SU-DHL-6 (cell line): ENCODE data around the gene ZNF829.

Experiments used
- H2AFZ ChIP-seq: fragments of 200-600 bp; sonication (generic); 2 replicates; pipeline ENCODE4 v1.6.1; 2014; ENCODE audit warnings: low read depth, mild to moderate bottlenecking, moderate library complexity, mixed read lengths, antibody characterized with exemption, low read length; ENCODE audit not compliant: severe bottlenecking
- H3F3A ChIP-seq: fragments of 200-600 bp; shearing (Covaris generic); 2 replicates; pipeline ENCODE4 v1.6.0; 2016; ENCODE audit warnings: antibody characterized with exemption, mild to moderate bottlenecking; ENCODE audit not compliant: insufficient read depth
- H3K27ac ChIP-seq: fragments of 200-600 bp; sonication (generic); 2 replicates; pipeline ENCODE4 v1.5.1; 2016; ENCODE audit warnings: low read depth, mild to moderate bottlenecking, low read length, moderate library complexity, mixed read lengths
- H3K27me3 ChIP-seq: fragments of 200-600 bp; sonication (generic), shearing (Covaris generic); 2 replicates; pipeline ENCODE4 v1.6.0; 2014; ENCODE audit warnings: mild to moderate bottlenecking, low read length
- H3K36me3 ChIP-seq: fragments of 200-600 bp; sonication (generic); 2 replicates; pipeline ENCODE4 v1.6.1; 2014; ENCODE audit warnings: mild to moderate bottlenecking, low read length, mixed read lengths
- H3K4me2 ChIP-seq: fragments of 300-600, 200-600 bp; shearing (Covaris generic), sonication (generic); 2 replicates; pipeline ENCODE4 v1.6.0; 2014; ENCODE audit warnings: low read length, low read depth, mild to moderate bottlenecking; ENCODE audit not compliant: poor library complexity, severe bottlenecking
- H3K4me3 ChIP-seq: fragments of 200-600 bp; sonication (generic); 2 replicates; pipeline ENCODE4 v1.5.1; 2014; ENCODE audit warnings: antibody characterized with exemption, low read length, mild to moderate bottlenecking, mixed read lengths; ENCODE audit not compliant: insufficient read depth, poor library complexity, severe bottlenecking
- H3K79me2 ChIP-seq: fragments of 200-600 bp; sonication (generic); 2 replicates; pipeline ENCODE4 v1.6.1; 2014; ENCODE audit warnings: mild to moderate bottlenecking, low read length, moderate library complexity; ENCODE audit not compliant: insufficient read depth
- H3K9ac ChIP-seq: fragments of 200-600 bp; sonication (generic); 2 replicates; pipeline ENCODE4 v1.7.0; 2014; ENCODE audit warnings: mild to moderate bottlenecking, low read length
- H3K9me2 ChIP-seq: fragments of 200-600 bp; sonication (generic); replicated peaks from 2 replicates; pipeline ENCODE4 v1.6.1; 2014; ENCODE audit warnings: low read length; ENCODE audit not compliant: insufficient read depth
- H3K9me3 ChIP-seq: fragments of 200-600 bp; sonication (generic); 2 replicates; pipeline ENCODE4 v1.6.1; 2014; ENCODE audit warnings: low read length, mixed read lengths; ENCODE audit not compliant: insufficient read depth
- H4K20me1 ChIP-seq: fragments of 200-600 bp; sonication (generic); 2 replicates; pipeline ENCODE4 v1.6.1; 2014; ENCODE audit warnings: low read depth, mild to moderate bottlenecking, antibody characterized with exemption, low read length, moderate library complexity, mixed read lengths
- CTCF ChIP-seq: fragments of 200-600 bp; sonication (generic); IDR thresholded peaks from one replicate; pipeline ENCODE4 v1.5.1; 2017; ENCODE audit warnings: antibody characterized with exemption, mild to moderate bottlenecking, low read length, moderate library complexity; ENCODE audit not compliant: insufficient read depth, poor library complexity, severe bottlenecking
- EZH2phosphoT487 ChIP-seq: fragments of 200-600 bp; sonication (generic), shearing (Covaris generic); conservative IDR thresholded peaks from 2 replicates; pipeline ENCODE4 v1.6.1; 2018; ENCODE audit warnings: mild to moderate bottlenecking, antibody characterized with exemption, low read length, moderate library complexity, mixed read lengths

The ZNF829 gene

DNA sequence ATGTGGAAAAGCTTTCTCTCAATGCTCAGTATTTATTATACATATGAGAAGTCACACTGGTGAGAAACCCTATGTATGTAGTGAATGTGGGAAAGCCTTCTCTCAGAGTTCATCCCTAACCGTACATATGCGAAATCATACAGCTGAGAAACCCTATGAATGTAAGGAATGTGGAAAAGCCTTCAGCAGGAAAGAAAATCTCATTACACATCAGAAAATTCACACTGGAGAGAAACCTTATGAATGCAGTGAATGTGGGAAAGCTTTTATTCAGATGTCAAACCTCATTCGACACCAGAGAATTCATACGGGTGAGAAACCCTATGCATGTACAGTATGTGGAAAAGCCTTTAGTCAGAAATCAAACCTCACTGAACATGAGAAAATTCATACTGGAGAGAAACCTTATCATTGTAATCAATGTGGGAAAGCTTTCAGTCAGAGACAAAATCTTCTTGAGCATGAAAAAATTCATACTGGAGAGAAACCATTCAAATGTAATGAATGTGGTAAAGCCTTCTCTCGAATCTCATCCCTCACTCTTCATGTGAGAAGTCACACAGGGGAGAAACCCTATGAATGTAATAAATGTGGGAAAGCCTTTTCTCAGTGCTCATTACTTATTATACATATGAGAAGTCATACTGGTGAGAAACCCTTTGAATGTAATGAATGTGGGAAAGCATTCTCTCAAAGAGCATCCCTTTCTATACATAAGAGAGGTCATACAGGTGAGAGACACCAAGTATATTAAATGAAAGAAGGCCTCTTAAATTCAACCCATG lies 34.4 kb upstream of the ZNF829 start:
- Histone ChIP-seq H3F3A (no peaks in the 10 kb centered on the region), H3K4me3 (no peak overlapping the region), H4K20me1 (no peaks in the 10 kb centered on the region), H2AFZ (no peak overlapping the region), H3K27ac (no peak overlapping the region), H3K79me2 (no peaks in the 10 kb centered on the region), H3K9ac (no peak overlapping the region), H3K9me3 (peaks cover 29% of the 10 kb centered on the region; the same call in 1 of the 2 replicates), H3K4me2 (no peak overlapping the region), H3K36me3 (0 out of 2 replicates have a peak, but pooled peaks cover 4% of the 10 kb centered on the region), H3K9me2 (no peaks in the 10 kb centered on the region), H3K27me3 (no peaks in the 10 kb centered on the region)
- TF ChIP-seq EZH2phosphoT487: no peak
- TF ChIP-seq CTCF: no peak

- no peak for TF ChIP-seq EZH2phosphoT487
- peak; percentile 14 for TF ChIP-seq CTCF
- Histone ChIP-seq H2AFZ (no peak overlapping the region), H3K4me2 (no peak overlapping the region), H4K20me1 (no peaks in the 10 kb centered on the region), H3K9me2 (no peaks in the 10 kb centered on the region), H3K9ac (no peak overlapping the region), H3K9me3 (peaks cover 11% of the 10 kb centered on the region; the same call in 1 of the 2 replicates), H3K27me3 (no peaks in the 10 kb centered on the region), H3K36me3 (no peaks in the 10 kb centered on the region), H3F3A (no peaks in the 10 kb centered on the region), H3K27ac (no peak overlapping the region), H3K79me2 (no peaks in the 10 kb centered on the region), H3K4me3 (no peak overlapping the region)
These were observed 23.1 kb upstream of the ZNF829 start for GRCh38 chr19:36939153-36939552.

GRCh38 chr19:36931684-36932083 lies 15.6 kb upstream of the ZNF829 start:
- no peak overlapping the region for H3K4me3 ChIP-seq
- H2AFZ ChIP-seq: no peak overlapping the region
- no peaks in the 10 kb centered on the region for H3K9me2 ChIP-seq
- no peak overlapping the region for H3K4me2 ChIP-seq
- peaks cover 12% of the 10 kb centered on the region; the same call in 1 of the 2 replicates for H3K9me3 ChIP-seq
- no peak for TF ChIP-seq CTCF
- no peak for TF ChIP-seq EZH2phosphoT487
- no peaks in the 10 kb centered on the region for H3F3A ChIP-seq
- 0 out of 2 replicates have a peak, but pooled peaks cover 2% of the 10 kb centered on the region for H3K36me3 ChIP-seq
- no peak overlapping the region for H3K27ac ChIP-seq
- no peaks in the 10 kb centered on the region for H4K20me1 ChIP-seq
- no peaks in the 10 kb centered on the region for H3K79me2 ChIP-seq
- no peak overlapping the region for H3K9ac ChIP-seq
- H3K27me3 ChIP-seq: no peaks in the 10 kb centered on the region
